ENCODE data around the gene LMCD1. TPM values are rescaled to one million over a fixed set of nuclear protein-coding genes. Genes with fewer than 3 reads are reported as not detected.

Gene LMCD1
- total RNA-seq, 1 experiment from 2014 or later: 46.0 TPM

- Mint-ChIP-seq H3K9me3 (ENCODE audit: low read depth, unreplicated experiment) (no peaks in the 10 kb centered on the region), H3K4me3 (ENCODE audit: low read depth, unreplicated experiment) (no peak overlapping the region), H3K27ac (ENCODE audit: unreplicated experiment) (no peak overlapping the region), H3K4me1 (ENCODE audit: low read depth, unreplicated experiment) (no peaks in the 10 kb centered on the region), H3K27me3 (ENCODE audit: unreplicated experiment) (no peaks in the 10 kb centered on the region), H3K36me3 (ENCODE audit: insufficient read depth, unreplicated experiment) (peaks cover 23% of the 10 kb centered on the region)
- TF ChIP-seq CTCF (IDR thresholded peaks at IDR 0.05; ENCODE audit: unreplicated experiment): no peak
- CTCF ChIA-PET: interaction anchor here (0.6 to 1.0 kb wide), 3 partner anchors 14 to 466 kb away, joined by 3 read pairs; no protein-coding TSS in a partner anchor
- DNase-seq: no peak
- intact Hi-C loops (cut with micrococcal nuclease; ENCODE audit: unreplicated experiment): no loop called here
- BruUV-seq (replicated peaks): no TSS peak
Measured at GRCh38 chr3:8574670-8575322, 73.2 kb downstream of the LMCD1 start.

GRCh38 chr3:8575364-8576104 is 73.9 kb downstream of the LMCD1 start:
- no TSS peak for BruUV-seq (replicated peaks)
- Mint-ChIP-seq H3K27ac (ENCODE audit: unreplicated experiment) (no peak overlapping the region), H3K4me3 (ENCODE audit: low read depth, unreplicated experiment) (no peak overlapping the region), H3K9me3 (ENCODE audit: low read depth, unreplicated experiment) (no peaks in the 10 kb centered on the region), H3K4me1 (ENCODE audit: low read depth, unreplicated experiment) (no peaks in the 10 kb centered on the region), H3K27me3 (ENCODE audit: unreplicated experiment) (no peaks in the 10 kb centered on the region), H3K36me3 (ENCODE audit: insufficient read depth, unreplicated experiment) (peaks cover 17% of the 10 kb centered on the region)
- DNase-seq: no peak
- CTCF ChIA-PET: interaction anchor here (0.6 to 1.0 kb wide), 2 partner anchors 70 to 467 kb away, joined by 3 read pairs; no protein-coding TSS in a partner anchor
- intact Hi-C loops (cut with micrococcal nuclease; ENCODE audit: unreplicated experiment): no loop called here
- TF ChIP-seq CTCF (IDR thresholded peaks at IDR 0.05; ENCODE audit: unreplicated experiment): no peak

- no peaks in the 10 kb centered on the region for H3K27me3 Mint-ChIP-seq (ENCODE audit: unreplicated experiment)
- CTCF ChIA-PET: no interaction called here
- no peak for TF ChIP-seq CTCF (IDR thresholded peaks at IDR 0.05; ENCODE audit: unreplicated experiment)
- no peaks in the 10 kb centered on the region for H3K9me3 Mint-ChIP-seq (ENCODE audit: low read depth, unreplicated experiment)
- DNase-seq: no peak
- H3K4me1 Mint-ChIP-seq (ENCODE audit: low read depth, unreplicated experiment): no peaks in the 10 kb centered on the region
- no TSS peak for BruUV-seq (replicated peaks)
- peaks cover 13% of the 10 kb centered on the region for H3K36me3 Mint-ChIP-seq (ENCODE audit: insufficient read depth, unreplicated experiment)
- no peak overlapping the region for H3K4me3 Mint-ChIP-seq (ENCODE audit: low read depth, unreplicated experiment)
- no peak overlapping the region for H3K27ac Mint-ChIP-seq (ENCODE audit: unreplicated experiment)
- intact Hi-C loops (cut with micrococcal nuclease; ENCODE audit: unreplicated experiment): no loop called here
Measured at GRCh38 chr3:8576436-8576835, 74.8 kb downstream of the LMCD1 start.

- no peaks in the 10 kb centered on the region for H3K27me3 Mint-ChIP-seq (ENCODE audit: unreplicated experiment)
- H3K4me3 Mint-ChIP-seq (ENCODE audit: low read depth, unreplicated experiment): no peak overlapping the region
- no peaks in the 10 kb centered on the region for H3K9me3 Mint-ChIP-seq (ENCODE audit: low read depth, unreplicated experiment)
- BruUV-seq (replicated peaks): no TSS peak
- H3K4me1 Mint-ChIP-seq (ENCODE audit: low read depth, unreplicated experiment): no peaks in the 10 kb centered on the region
- intact Hi-C loops (cut with micrococcal nuclease; ENCODE audit: unreplicated experiment): no loop called here
- CTCF ChIA-PET: no interaction called here
- no peak overlapping the region for H3K27ac Mint-ChIP-seq (ENCODE audit: unreplicated experiment)
- DNase-seq: no peak
- H3K36me3 Mint-ChIP-seq (ENCODE audit: insufficient read depth, unreplicated experiment): peaks cover 13% of the 10 kb centered on the region
- TF ChIP-seq CTCF (IDR thresholded peaks at IDR 0.05; ENCODE audit: unreplicated experiment): no peak
Measured at GRCh38 chr3:8576841-8577571, 75.4 kb downstream of the LMCD1 start.
